Thoracic aorta (tissue), 2 donors: Measurements from ENCODE around the gene UBE2D3. TPM values are rescaled to one million over a fixed set of nuclear protein-coding genes. Genes with fewer than 3 reads are reported as not detected.

ENCODE experiments used
- ATAC-seq: fragments of 150-250 bp; one replicate; pipeline ENCODE4 v1.8.0; 2017; ENCODE audit warnings: low read depth; ENCODE audit not compliant: insufficient number of reproducible peaks, low FRiP score
- DNase-seq: peaks from one replicate; pipeline ENCODE4 v3.0.0-alpha.2; 2020; ENCODE audit warnings: low spot score
- H3K27ac ChIP-seq, 2 donors: fragments of 200-600 bp; sonication (generic); 1 replicate in 1 of 2; 2 replicates in 1 of 2; pipeline ENCODE4 v1.5.1; 2016; ENCODE audit warnings: mild to moderate bottlenecking in 2 of 2, moderate library complexity in 2 of 2
- H3K27me3 ChIP-seq: fragments of 200-600 bp; sonication (generic); replicated peaks from 2 replicates; pipeline ENCODE4 v1.6.0; 2016; ENCODE audit warnings: mild to moderate bottlenecking; ENCODE audit not compliant: insufficient read depth
- H3K36me3 ChIP-seq: fragments of 200-600 bp; sonication (generic); one replicate; pipeline ENCODE4 v1.5.1; 2016
- H3K4me1 ChIP-seq, 2 donors: fragments of 200-600 bp; sonication (generic); 1 replicate in 1 of 2; 2 replicates in 1 of 2; pipeline versions ENCODE4 v1.5.1 to v1.6.0; 2016; ENCODE audit warnings: low read depth in 2 of 2, mild to moderate bottlenecking in 1 of 2; ENCODE audit not compliant: control insufficient read depth in 1 of 2
- H3K4me3 ChIP-seq: fragments of 200-600 bp; sonication (generic); 2 replicates; pipeline ENCODE4 v1.5.1; 2016; ENCODE audit warnings: mild to moderate bottlenecking
- H3K9me3 ChIP-seq: fragments of 200-600 bp; sonication (generic); 2 replicates; pipeline ENCODE4 v1.5.1; 2016
- CTCF ChIP-seq: fragments of 200-600 bp; sonication (generic); IDR thresholded peaks from one replicate; pipeline ENCODE4 v1.5.1; 2019; ENCODE audit warnings: antibody characterized with exemption
- total RNA-seq, 2 donors: library from RNA; depleted of rRNA; stranded (reverse); fragments of >200 nt; gene quantifications; one replicate each; pipeline versions ENCODE4 v1.1.0 to v1.2.3, GENCODE V29; 2016

UBE2D3 gene
- total RNA-seq, 2 donors from 2014 or later, result 245 to 376 TPM

- Histone ChIP-seq H3K9me3 (peaks cover 7% of the 10 kb centered on the region), H3K4me3 (no peak overlapping the region), H3K27me3 (no peaks in the 10 kb centered on the region), H3K4me1 (no peaks in the 10 kb centered on the region), H3K27ac (no peak overlapping the region), H3K36me3 (no peaks in the 10 kb centered on the region)
- no peak for TF ChIP-seq CTCF
- DNase-seq, result no peak
- ATAC-seq, result no peak
These were observed 33.4 kb upstream of the UBE2D3 start for GRCh38 chr4:102860611-102861324.

- no peaks in the 10 kb centered on the region for H3K4me1 ChIP-seq
- H3K27ac ChIP-seq, result no peak overlapping the region
- no peak overlapping the region for H3K4me3 ChIP-seq
- TF ChIP-seq CTCF, result no peak
- ATAC-seq (no peak), DNase-seq (no peak)
- peaks cover 7% of the 10 kb centered on the region for H3K9me3 ChIP-seq
- H3K36me3 ChIP-seq, result no peaks in the 10 kb centered on the region
- H3K27me3 ChIP-seq, result no peaks in the 10 kb centered on the region
These were observed 31.6 kb upstream of the UBE2D3 start for GRCh38 chr4:102858828-102859464.

- Histone ChIP-seq H3K4me3 (no peak overlapping the region), H3K9me3 (no peaks in the 10 kb centered on the region), H3K36me3 (no peaks in the 10 kb centered on the region), H3K27me3 (no peaks in the 10 kb centered on the region), H3K4me1 (no peaks in the 10 kb centered on the region), H3K27ac (no peak overlapping the region)
- ATAC-seq (no peak), DNase-seq (no peak)
- no peak for TF ChIP-seq CTCF
These were observed 23.0 kb upstream of the UBE2D3 start for GRCh38 chr4:102850370-102850769.

GRCh38 chr4:102849579-102850104 is 22.3 kb upstream of the UBE2D3 start:
- DNase-seq (no peak), ATAC-seq (no peak)
- H3K36me3 ChIP-seq, result no peaks in the 10 kb centered on the region

More at GRCh38 chr4:102849579-102850104, 22.3 kb upstream of the UBE2D3 start:
- no peaks in the 10 kb centered on the region for H3K27me3 ChIP-seq
- H3K27ac ChIP-seq, result no peak overlapping the region
- H3K4me3 ChIP-seq, result no peak overlapping the region
- TF ChIP-seq CTCF, result no peak
- H3K9me3 ChIP-seq, result no peaks in the 10 kb centered on the region
- no peaks in the 10 kb centered on the region for H3K4me1 ChIP-seq
